ENCODE results near the gene RPIA.

Gene RPIA

DNA sequence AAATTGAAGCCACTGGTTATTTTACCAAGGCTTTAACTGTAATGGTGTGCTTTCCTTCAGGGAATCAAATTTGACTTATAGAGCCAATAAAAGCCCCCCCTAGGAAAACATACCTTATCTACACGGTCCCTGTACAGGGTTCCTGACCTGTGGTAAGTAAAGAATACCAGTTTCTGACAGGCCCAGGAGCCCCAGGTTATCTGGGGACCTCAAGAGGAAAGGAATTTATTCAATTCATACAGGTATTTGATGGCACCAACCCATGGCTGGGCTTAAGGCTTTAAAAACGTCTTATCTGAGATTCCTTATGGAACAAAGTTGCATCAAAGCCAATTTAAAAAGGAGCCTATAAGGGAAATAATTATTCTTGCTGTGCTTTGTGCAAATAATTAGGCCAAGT lies 7.0 kb upstream of the RPIA start:
- no peak for DNase-seq (ENCODE audit: low read depth, low spot score)

DNA sequence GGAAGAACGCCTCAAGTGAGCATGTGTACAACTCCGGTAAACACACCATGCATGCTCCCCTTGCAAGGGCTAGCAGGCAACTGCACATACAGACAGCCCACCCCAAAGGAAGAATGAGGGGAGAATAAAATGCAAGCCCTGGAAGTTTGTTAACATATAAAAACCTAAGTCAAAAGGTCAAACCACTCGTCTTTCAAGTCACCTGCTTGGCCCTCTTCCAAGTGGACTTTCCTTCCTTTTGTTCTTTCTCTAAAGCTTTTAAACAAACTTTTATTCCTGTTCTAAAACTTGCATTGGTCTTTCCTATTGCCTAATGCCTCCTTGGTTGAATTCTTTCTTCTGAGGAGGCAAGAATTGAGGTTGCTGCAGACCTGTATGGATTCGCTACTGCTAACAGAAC lies 5.2 kb upstream of the RPIA start:
- DNase-seq (ENCODE audit: low read depth, low spot score) = no peak

DNA sequence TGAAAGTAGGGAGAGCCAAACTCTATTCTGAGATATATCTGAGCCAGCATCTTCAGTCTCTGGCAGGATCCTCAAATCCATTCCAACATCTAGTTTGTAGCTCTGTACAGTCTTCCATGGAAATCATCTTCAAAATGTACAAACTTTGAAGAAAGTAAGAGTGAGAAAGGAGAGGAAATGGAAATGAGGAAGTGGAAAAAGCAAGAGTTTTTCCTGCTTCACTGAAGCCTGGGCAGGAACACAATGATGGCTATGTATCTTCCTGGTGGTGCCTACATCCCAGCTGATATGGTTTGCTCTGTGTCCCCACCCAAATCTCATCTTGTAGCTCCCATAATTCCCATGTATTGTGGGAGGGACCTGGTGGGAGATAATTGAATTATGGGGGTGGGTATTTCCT lies 4.1 kb upstream of the RPIA start:
- no peak for DNase-seq (ENCODE audit: low read depth, low spot score)

DNA sequence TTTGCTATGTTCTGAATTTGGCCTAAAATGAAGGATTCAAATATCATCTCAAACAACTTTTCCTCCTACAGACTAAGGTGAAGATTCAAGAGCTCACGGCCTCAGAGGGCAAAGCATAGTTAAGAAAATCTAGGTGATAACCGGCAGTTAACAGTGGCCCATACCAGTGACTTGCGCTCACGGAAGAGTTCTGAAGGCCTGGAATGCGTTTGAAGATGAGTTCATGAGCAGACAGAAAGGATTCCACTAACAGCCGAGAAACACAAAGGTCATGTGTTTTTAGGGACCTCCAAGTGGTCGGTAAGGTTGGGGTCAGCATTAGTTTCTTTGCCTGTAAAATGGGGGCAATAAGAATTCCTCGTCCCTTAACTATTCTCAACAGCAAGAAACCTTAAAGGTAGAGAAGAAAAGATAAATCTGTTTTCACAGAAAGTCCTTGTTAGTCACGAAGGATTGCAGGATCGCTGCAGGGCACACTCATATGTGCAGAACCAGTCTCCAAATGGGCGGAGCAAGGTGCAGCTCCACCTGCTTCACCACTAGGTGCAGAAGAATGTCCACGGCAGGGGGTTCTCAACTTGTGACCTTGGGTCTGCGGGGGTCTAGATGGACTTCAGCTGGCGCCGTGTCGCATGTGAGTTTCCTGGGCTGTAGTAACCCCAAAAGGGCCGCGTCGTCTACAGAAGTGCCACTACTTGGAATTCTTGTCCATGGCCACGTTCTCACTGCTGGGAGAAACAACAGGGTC lies 708 bp upstream of the RPIA start:
- peak; percentile 11 for DNase-seq (ENCODE audit: low read depth, low spot score)

DNA sequence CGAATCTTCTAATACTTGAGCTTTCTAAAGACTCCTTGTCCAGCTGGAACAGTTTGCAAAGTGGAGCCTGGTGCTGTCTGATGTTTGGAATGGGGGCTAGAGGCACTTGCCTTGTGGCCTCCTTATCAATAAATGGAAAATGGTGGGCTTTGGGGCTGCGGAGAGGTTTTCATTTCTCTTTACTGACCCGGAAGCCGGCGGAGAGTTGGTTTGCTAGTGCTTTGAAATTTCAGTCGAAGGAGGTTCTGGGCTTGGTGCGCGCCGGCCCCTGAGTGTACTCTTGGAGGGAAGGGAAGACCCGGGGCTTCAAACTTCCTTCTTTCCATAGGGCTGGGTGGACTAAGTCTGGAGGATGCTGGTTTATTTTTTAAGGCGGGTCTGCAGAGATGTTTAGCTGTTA lies 714 bp downstream of the RPIA start:
- no peak for DNase-seq (ENCODE audit: low read depth, low spot score)

DNA sequence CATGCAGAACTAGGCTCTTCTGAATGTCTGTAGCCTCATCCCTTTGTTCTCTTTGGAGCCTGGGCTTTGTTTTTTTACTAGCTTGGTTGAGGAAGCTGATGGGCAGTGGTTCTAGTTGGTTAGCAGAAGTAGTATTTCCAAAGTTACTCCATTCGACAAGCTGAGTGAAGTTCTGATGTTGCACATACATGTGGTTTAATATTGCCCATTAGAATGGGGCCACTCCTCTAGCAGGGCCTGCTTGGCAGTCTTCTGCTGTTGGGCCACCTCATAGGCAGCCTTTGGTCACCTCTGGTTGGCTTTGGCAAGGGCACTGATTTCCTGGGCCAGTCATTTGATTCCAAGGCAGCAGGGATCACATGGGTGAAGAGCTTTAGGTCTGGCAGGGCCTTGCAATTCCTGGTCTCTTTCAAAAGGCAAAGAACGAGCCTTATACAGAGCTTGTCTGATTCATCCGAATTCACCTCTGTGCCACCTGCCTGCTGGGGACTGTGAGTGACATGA lies 2.5 kb downstream of the RPIA start:
- DNase-seq (ENCODE audit: low read depth, low spot score) = no peak

DNA sequence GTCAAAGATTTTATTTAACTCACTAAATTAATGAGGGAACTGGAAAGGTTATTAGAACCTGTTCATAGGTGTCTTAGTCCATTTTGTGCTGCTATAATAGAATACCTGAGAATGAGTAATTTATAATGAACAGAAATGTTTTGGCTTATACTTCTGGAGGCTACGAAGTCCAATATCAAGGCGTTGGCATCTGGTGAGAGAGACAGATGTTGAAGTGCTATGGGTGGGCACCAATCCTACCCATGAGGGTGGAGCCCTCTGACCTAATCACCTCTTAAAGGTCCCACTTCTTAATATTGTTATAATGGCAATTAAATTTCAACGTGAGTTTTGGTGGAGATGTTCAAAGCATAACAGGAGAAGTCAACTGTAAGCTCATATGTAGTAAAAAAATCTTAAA lies 5.1 kb downstream of the RPIA start:
- no peak for DNase-seq (ENCODE audit: low read depth, low spot score)

DNA sequence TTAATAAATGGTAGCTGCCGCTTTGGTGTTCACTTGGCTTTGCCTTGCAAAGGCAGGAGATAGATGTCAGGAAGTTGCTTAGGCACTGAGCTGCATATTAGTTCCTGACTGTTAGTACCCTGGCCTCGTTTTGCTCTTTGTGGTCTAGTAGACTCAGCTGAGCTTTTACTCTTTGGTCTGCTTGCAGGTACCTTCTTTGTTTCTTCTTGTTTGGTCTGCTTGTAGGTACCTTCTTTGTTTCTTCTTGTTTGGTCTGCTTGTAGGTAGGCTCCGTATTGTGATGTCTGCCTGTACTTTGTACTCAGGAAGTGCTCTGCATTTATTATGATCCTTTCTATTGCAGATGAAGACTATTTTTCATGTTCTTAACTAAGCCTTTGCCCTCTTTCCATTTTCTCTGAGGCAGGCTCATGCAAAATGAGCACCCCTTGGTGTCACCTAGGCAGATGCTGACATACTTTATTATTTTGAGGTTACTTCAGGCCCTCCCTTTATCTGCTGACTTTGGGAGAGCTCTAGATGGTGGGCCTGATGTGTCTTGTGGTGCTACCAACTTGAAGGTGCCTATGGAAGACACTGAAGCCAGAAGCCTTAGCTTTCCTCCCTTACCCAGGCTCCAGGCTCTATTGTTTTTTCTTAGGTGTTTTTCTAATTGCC lies 6.0 kb downstream of the RPIA start:
- no peak for DNase-seq (ENCODE audit: low read depth, low spot score)

DNA sequence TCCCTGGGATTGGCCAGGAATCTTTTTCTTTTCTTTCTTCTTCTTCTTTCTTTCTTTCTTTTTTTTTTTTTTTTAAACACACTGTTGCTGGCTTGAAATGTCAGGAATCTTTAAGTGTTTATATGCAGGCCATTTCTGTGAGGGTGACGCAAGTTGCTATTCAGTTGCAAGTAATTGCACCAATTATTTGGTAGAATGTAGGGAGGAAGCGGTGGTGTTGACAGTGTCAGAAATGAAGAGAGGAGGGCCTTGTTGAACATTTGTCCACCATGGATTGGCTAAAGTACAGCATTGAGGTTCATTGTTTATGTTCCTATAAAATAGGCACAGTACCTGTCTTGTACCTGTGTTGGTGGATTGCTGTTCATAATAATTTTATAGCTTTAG lies 6.5 kb downstream of the RPIA start:
- DNase-seq (ENCODE audit: low read depth, low spot score) = no peak

DNA sequence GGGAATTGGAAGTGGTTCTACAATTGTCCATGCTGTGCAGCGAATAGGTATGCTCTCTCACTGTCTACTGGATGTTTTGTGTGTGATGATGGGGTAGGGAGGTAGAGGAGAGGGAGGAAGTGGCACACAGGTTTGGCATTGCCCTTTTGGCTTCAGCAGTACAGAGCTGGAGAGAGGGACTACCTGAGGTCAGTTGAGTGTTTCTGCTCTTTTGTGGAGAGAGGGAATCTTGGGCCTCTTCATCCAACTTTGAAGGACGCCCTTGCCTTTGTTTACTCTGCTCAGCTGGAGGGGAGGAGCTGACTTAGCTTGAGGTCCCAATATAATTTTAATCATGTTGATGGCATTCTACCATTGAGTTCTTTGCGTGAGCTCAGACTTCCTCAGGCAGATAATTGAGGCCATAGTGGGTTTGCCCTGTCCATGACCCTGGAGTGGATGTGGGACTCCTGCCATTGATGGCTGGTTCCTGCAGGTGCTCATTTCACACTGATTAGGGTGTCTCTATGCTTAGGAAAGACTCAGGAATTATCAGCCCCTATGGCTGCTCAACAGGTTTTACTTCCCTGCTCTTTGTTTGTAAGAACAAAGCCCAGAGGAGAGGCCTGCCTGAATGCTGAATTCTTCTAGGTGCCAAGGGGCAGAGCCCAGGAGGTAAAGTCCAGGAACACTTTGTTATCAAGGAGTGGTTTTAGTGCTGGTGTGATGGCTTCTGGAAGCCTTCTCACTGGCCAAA lies 7.2 kb downstream of the RPIA start:
- no peak for DNase-seq (ENCODE audit: low read depth, low spot score)

DNA sequence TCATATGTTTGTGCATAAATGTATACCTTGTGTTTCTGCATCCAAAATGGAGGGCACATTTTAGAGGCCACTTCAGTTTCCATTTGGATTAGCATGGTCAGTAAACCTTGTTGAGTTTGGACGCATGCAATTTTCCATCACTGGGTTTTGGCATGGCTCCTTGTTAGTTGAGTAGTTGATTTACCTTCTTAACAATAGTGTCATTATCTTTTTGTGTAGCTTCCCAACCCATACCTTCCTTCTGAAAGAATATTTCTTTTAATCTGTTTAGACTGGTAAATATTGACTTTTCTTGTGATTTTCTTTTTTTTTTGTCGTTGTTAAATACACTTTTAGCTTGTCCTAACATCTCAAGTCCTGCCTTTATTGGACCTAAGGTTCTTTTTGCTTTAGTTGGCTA lies 15.5 kb downstream of the RPIA start:
- no peak for DNase-seq (ENCODE audit: low read depth, low spot score)

DNA sequence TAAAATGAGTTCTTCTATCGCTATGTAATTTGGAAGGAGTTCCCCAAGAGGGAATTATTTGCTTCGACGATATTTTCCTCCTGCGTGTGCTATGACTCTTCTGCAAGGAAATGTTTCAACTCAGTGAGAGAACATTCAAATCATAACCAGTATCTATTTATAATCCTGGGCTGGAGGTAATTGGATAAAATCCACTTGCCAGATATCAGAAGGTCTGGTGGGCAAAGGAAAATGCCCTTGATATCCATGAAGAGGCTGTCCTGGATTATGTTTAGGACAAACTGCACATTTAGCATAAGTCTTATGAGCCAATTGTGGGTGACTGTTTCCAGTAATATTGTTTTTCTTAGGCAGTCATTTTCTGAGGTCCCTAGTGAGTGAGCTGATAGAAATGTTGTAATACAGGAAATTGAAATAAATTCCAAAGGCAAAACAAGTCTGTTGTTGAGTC lies 17.7 kb downstream of the RPIA start:
- no peak for DNase-seq (ENCODE audit: low read depth, low spot score)

DNA sequence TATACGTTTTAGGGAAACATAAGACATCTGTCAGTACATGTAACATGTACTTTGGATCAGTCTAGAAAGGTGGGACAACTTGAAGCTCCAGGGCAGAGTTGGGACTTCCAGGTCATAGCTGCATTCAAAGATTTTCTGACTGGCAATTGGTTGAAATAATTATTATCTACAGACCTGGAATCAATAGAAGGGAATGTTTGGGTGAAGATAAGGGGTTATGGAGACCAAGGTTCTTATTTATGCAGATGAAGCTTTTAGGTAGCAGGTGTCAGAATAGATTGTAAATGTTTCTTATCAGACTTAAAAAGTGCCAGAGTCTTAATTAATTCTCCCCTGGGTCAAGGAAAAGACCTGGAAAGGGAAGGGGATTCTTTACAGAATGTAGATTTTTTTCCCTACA lies 19.8 kb downstream of the RPIA start:
- DNase-seq (ENCODE audit: low read depth, low spot score) = no peak

DNA sequence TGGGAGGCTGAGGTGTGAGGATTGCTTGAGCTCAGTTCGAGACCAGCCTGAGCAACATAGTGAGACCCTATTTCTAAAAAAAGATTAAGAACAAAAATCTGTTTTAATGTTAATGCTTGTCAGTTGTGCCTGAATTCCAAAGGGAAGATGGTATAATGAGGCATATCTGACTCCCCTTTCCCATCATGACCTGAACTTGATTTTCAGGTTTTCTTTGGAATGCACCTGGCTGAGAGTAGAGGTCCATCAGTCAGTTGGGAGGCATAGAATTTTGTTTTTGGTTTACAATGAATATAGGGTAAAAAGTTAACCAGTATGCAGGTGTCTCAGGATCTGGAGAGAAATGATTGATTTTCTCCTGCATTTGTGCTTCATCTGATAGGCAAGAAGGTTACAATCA lies 20.4 kb downstream of the RPIA start:
- no peak for DNase-seq (ENCODE audit: low read depth, low spot score)

DNA sequence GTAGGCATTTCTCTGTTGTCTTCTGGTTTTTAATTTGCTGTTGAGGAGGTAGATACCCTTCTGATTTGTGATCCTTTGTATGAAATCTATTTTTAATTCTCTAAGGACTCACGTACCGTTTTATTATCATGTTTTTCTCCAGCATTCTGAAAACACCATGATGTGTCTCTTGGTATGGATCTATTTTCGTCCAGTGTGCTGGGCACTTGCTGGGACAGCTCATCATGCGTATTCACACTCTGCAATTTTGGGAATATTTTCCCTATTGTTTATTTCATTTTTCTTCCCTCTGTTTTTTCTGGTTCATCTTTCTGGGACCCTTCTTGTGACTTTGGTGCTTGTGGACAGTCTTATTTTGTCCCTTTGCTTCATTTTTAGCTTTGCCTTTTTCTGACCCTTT lies 21.9 kb downstream of the RPIA start:
- no peak for DNase-seq (ENCODE audit: low read depth, low spot score)

DNA sequence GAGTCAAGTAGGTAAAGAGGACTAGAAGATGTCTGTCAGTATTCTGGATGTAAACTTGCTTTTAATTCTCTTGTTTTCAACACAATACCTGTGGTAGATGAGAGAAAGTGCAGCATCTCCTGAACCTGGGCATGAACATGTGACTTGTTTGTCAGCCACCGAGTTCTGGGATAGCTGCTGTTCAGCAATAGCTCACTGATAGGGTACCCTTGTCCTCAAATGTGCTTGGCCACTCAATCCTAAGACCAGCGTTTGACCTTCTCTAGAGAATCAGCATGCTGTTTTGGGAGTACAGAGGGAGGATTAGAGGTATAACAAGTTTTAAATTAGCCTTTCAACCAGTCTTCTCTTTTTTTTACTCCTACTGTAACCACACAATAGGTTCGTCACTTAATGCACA lies 23.2 kb downstream of the RPIA start:
- no peak for DNase-seq (ENCODE audit: low read depth, low spot score)

DNA sequence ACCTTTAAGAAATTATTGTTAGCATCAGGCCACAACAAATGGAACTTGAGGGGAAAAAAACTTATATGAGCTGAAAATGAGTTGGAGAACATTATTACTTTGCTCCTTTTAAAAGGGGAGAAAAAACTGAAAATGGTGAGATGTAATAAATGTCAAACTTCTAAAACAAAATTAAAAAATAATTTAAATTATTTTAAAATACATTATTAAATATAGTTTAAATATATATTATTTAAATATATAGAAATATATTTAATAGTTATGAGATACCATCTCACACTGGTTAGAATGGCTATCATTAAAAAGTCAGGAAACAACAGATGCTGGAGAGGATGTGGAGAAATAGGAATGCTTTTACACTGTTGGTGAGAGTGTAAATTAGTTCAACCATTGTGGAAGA lies 28.9 kb downstream of the RPIA start:
- DNase-seq (ENCODE audit: low read depth, low spot score) = no peak

DNA sequence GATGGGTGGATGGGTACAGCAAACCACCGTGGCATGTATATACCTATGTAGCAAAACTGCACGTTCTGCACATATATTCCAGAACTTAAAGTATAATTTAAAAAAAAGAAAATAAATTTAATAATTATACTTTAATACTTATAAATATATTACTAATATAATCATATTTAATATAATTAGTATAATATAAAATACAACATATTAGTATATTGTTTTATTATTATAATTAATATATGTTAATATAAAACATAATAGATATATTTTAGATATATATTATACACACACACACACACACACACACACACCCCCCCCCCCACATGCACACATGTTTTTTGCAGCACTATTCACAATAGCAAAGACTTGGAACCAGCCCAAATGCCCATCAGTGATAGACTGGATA lies 29.8 kb downstream of the RPIA start:
- no peak for DNase-seq (ENCODE audit: low read depth, low spot score)

DNA sequence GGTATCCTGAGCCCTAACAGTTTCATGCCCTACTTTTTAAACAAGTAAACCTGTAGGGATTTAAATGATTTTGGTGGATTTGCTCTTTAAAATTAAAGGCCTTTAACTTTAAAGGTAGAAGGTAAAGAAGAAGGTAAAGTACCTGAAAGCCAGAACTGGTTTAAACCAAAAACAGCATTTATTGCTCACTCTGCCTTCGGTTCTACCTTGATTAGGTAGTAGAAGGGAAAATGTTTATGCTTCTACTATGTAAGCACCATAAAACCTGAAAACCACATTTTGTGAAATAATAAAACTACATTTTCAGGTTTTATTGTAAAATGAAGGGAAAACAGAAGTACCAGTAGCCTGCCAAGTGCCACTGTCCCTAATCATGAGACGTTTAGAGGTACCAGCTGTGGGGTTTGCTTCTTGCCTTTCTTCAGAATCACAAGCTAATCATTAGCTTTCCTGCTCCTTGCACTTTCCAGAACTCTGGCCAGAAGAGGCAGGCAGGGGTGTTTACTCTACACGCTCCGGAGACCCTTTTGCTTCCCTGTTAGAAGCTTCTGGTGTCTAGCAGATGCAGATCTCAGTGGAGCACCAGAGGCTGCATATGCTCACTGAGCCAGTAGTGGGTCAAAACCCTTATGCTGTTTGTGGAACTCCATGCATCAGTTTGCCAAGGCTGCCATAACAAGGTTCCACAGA lies 33.3 kb downstream of the RPIA start:
- no peak for DNase-seq (ENCODE audit: low read depth, low spot score)

DNA sequence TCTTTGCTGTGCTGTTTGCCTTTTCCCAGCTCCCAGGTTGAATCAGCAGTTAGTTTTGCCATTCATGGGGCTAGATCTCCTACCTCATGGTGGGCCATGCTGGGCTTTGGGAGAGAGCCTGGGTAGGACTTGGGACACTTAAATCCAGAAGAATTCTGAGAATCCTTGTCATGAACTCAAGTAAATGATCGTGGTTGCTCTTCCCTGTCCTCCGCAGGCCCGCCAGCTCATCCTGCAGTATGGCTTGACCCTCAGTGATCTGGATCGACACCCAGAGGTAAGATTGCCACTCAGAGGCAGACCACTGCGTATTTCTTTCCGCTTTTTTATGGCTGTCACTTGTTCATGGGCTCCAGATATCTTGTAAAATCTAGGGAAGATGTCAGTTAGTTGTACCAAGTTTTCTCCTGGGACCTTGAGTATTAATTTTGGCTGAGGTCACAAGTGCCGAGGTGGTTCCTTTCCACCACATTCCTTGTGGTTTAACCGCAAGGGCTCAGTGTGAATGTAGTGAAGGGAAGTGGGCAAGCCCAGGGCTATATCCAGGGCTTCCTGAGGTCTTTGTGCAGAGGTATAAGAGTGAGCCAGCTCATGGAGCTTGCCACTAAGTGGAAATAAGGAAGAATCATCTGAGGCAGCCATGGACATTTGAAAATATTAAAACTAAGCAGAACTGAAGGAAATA lies 37.7 kb downstream of the RPIA start:
- DNase-seq (ENCODE audit: low read depth, low spot score) = no peak

DNA sequence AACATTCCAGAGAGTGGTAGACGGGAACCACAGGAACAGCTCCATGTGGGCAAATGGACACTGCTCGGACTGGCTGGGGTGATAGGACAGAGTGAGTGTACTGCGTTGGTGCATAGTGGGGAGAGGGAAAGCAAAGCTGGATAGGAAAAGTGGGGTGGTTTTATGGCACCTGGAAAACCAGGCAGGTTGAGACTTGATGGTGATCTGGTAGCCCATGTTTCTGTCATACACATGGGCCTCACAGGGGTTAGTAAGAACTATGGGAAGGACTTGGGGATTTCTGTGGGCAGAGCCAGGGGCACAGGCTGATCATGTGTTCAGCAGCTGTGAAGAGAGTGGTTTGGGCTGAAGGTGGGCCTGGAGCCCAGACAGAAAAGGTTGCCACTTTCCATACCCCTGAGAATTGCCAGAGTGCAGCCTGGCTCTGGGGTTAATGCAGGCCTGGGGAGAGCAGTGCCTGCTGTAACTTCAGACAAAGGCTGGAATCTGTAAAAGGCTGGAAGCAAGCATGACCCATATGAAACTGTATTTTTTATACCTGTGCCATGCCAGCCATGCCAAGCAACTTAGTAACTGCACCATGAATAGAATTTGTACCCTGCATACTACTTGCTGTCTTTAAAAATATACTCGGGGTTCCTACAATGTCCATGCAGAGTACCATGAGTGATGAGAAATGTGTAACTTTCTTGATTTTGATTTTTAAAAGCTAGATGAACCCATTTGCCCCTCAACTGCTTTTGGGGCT lies 41.9 kb downstream of the RPIA start:
- DNase-seq (ENCODE audit: low read depth, low spot score) = no peak

Measured in activated naive CD8-positive, alpha-beta T cell treated with anti-CD3 and anti-CD28 coated beads, Interleukin-2, amount 50 U/mL, for 16 hours (primary cell).